Measurements from ENCODE around the gene GCSH. TPM values are rescaled to one million over a fixed set of nuclear protein-coding genes. Genes with fewer than 3 reads are reported as not detected.

GCSH gene
- total RNA-seq (ENCODE audit: unreplicated experiment), result 30.3 TPM
- long read RNA-seq, transcript GCSH-201 (5 exons, 1,597 nt), result major isoform, 30 of 32 reads
- long read RNA-seq, partial matches to known transcripts, result 0 of 32 reads
- long read RNA-seq, other reads (novel, unspliced or antisense), result 1 of 32 reads

DNA sequence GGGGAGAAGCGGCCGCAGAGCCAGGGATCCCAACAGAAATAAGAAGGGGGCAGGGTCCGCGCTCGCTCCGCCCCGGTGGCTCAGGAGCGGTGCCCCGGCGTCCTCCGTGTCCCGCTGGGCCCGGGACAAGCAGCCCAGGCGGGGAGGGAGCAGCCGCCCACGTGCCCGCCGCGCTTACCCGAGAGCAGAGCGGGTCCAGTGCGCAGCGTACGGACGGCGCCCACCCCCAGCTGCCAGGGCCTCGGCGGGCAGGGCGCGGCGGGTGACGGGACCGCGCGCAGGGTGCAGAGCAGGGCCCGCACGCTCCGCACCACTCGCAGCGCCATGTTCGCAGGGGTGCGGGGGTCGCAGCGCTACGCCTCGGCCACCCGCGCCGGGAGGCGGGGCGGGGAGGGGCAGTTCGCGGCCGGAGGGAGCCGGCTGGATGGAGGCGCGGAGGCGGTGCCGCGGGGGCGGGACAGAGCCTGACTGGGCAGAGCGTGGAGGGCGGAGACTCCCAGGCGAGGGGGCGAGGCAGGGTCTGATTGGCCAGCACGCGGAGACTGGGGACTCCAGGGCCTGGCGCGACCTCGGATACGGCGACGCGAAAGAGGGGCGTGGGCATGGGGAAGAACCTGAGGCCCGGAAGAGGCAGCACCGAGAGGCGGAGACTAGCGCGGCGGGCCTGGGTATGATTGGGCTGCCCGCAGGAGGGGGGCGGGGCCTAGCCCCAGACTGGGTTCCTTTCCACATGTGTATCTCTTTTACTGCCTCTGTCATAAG is at the start of gene GCSH:
GCSH (minus strand) TSS at position 443 of the 762 bp plus-strand sequence; CDS start at position 326, 117 bp downstream.
- Mint-ChIP-seq H3K27ac (ENCODE audit: unreplicated experiment) (no peak within 1 kb of the TSS), H3K4me3 (ENCODE audit: unreplicated experiment) (peak within 1 kb of the TSS; percentile 81), H3K27me3 (ENCODE audit: unreplicated experiment) (peaks cover 5% of the 10 kb centered on the region), H3K4me1 (ENCODE audit: unreplicated experiment) (no peaks in the 10 kb centered on the region), H3K9me3 (ENCODE audit: unreplicated experiment) (no peaks in the 10 kb centered on the region), H3K36me3 (ENCODE audit: low read depth, unreplicated experiment) (no peaks in the 10 kb centered on the region)
- TF ChIP-seq, protein P1, sequence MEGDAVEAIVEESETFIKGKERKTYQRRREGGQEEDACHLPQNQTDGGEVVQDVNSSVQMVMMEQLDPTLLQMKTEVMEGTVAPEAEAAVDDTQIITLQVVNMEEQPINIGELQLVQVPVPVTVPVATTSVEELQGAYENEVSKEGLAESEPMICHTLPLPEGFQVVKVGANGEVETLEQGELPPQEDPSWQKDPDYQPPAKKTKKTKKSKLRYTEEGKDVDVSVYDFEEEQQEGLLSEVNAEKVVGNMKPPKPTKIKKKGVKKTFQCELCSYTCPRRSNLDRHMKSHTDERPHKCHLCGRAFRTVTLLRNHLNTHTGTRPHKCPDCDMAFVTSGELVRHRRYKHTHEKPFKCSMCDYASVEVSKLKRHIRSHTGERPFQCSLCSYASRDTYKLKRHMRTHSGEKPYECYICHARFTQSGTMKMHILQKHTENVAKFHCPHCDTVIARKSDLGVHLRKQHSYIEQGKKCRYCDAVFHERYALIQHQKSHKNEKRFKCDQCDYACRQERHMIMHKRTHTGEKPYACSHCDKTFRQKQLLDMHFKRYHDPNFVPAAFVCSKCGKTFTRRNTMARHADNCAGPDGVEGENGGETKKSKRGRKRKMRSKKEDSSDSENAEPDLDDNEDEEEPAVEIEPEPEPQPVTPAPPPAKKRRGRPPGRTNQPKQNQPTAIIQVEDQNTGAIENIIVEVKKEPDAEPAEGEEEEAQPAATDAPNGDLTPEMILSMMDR (IDR thresholded peaks at IDR 0.05; ENCODE audit: unreplicated experiment), result no peak
- peak; percentile 99 for DNase-seq (ENCODE audit: low spot score)

DNA sequence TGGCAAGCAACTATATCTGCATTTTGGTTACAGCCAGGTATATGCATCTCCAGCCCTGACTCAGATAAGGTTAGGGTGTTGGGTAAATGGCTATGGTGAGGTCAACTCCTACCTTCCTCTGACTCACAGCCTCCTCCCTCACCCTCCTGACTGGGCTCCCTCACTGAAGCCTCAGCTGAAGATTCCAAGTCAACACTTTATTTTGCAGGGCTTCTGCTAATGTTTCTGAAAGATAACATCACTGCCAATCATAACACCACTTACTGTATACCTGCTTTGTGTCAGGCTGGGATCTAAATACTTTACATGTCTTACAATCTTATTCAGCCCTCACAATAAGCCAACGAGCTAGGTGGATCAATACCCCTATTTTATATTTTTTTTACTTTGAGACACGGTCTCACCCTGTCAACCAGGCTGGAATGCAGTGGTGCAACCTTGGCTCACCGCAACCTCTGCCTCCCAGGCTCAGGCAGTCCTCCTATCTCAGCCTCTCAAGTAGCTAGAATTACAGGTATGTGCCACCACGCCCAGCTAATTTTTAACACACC is 47.8 kb upstream of the GCSH start:
- Mint-ChIP-seq H3K4me3 (ENCODE audit: unreplicated experiment) (no peak overlapping the region), H3K9me3 (ENCODE audit: unreplicated experiment) (no peaks in the 10 kb centered on the region), H3K27me3 (ENCODE audit: unreplicated experiment) (no peaks in the 10 kb centered on the region), H3K36me3 (ENCODE audit: low read depth, unreplicated experiment) (no peaks in the 10 kb centered on the region), H3K4me1 (ENCODE audit: unreplicated experiment) (no peaks in the 10 kb centered on the region), H3K27ac (ENCODE audit: unreplicated experiment) (no peak overlapping the region)
- DNase-seq (ENCODE audit: low spot score), result no peak
- TF ChIP-seq, protein P1 (IDR thresholded peaks at IDR 0.05; ENCODE audit: unreplicated experiment), result no peak

DNA sequence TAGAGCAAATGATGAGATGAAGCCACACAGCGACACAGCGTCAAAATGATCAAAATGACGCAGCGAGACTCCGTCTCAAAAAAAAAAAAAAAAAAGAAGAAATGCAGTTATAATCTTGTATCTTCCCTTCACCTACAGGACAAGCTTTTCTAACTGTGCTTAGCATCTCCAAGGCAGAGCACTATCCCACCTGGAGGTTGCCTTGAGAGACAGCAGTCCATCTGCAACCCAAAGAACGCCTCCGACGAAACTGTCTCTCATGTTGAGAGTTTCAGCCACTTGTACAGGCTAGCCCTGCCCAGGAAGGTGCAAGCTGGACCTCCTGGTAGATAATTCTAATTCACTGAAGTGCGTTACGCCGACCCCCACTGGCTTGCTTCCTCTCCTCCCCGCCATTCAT is 46.7 kb upstream of the GCSH start:
- no peaks in the 10 kb centered on the region for H3K4me1 Mint-ChIP-seq (ENCODE audit: unreplicated experiment)
- no peak overlapping the region for H3K27ac Mint-ChIP-seq (ENCODE audit: unreplicated experiment)
- no peak overlapping the region for H3K4me3 Mint-ChIP-seq (ENCODE audit: unreplicated experiment)
- no peak for DNase-seq (ENCODE audit: low spot score)
- TF ChIP-seq, protein P1 (IDR thresholded peaks at IDR 0.05; ENCODE audit: unreplicated experiment), result no peak
- no peaks in the 10 kb centered on the region for H3K36me3 Mint-ChIP-seq (ENCODE audit: low read depth, unreplicated experiment)
- H3K9me3 Mint-ChIP-seq (ENCODE audit: unreplicated experiment), result no peaks in the 10 kb centered on the region
- peaks cover 3% of the 10 kb centered on the region for H3K27me3 Mint-ChIP-seq (ENCODE audit: unreplicated experiment)

DNA sequence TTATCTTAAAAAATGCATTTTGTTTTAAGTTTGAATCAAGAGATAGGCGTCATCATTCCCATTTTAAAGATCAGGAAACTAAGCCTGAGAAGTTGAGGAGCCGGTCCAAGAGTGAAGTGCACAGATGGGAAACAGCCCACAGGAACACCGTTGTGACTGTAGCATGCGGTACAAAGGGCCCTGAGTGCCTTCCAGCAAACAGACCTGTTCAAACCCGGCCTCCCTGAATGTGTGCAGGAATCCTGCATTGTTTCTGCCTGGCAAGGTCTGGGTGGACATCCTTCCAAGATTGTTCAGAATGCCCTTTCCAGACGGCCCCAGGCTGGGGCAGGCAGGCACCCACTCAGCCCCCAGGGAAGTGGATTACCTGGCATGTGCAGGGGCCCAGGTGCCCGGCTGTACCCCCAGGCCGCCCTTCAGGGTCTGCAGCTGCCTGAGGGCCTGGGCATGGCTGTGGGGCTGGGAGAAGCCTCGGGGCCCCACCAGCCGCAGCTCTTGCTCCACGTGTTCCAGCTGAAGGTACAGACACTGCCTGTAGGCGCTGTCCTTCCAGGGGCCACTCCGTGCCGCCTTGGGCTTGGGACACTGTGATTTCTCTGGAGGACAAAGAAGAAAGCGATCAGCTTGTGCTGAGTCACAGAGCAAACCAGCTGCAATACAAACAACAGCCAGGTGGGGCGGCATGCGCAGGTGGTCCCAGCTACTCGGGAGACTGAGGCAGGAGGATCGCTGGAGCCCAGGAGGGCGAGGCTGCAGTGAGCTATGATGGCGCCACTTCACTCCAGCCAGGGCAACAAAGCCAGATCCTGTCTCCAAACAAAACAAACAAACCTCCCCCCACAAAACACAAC is 45.0 kb upstream of the GCSH start:
- TF ChIP-seq, protein P1 (IDR thresholded peaks at IDR 0.05; ENCODE audit: unreplicated experiment), result no peak
- Mint-ChIP-seq H3K4me1 (ENCODE audit: unreplicated experiment) (no peaks in the 10 kb centered on the region), H3K27ac (ENCODE audit: unreplicated experiment) (no peak overlapping the region), H3K9me3 (ENCODE audit: unreplicated experiment) (no peaks in the 10 kb centered on the region), H3K4me3 (ENCODE audit: unreplicated experiment) (no peak overlapping the region), H3K36me3 (ENCODE audit: low read depth, unreplicated experiment) (peaks cover 5% of the 10 kb centered on the region), H3K27me3 (ENCODE audit: unreplicated experiment) (peaks cover 3% of the 10 kb centered on the region)
- peak; percentile 16 for DNase-seq (ENCODE audit: low spot score)

Data from endothelial cell (in vitro differentiated cells).